PC-9 (cell line): ENCODE measurements around the gene TUBB8B. TPM values are rescaled to one million over a fixed set of nuclear protein-coding genes. Genes with fewer than 3 reads are reported as not detected.
"Not testable (repeated sequence)": the region's sequence is repeated elsewhere in the genome, so short reads cannot be mapped to it uniquely, and the experiment has no call there.

Experiments
- BruUV-seq: library from RNA; stranded (reverse); fragments of 400-500 nt; replicated peaks from 2 replicates; lab custom pipeline; 2021; lab: Mats Ljungman, UMichigan
- CTCF ChIA-PET: fragments of 300-600 bp; sonication (Branson Sonifier 250); formaldehyde crosslinking; loops from one replicate; lab custom pipeline; 2022; ENCODE audit warnings: antibody characterized with exemption; lab: Charles Lee
- POLR2A ChIA-PET: fragments of 300-600 bp; sonication (Branson Sonifier 250); formaldehyde crosslinking; loops from one replicate; lab custom pipeline; 2022; ENCODE audit warnings: antibody characterized with exemption; ENCODE audit not compliant: unreplicated experiment; lab: Charles Lee
- DNase-seq, 2 experiments: peaks; one replicate each; pipeline versions ENCODE4 v3.0.0 to v3.0.0-alpha.2; 2015 to 2022; ENCODE audit warnings: mixed read lengths in 1 of 2
- H2AFZ ChIP-seq: fragments of 200-600 bp; sonication (generic); 2 replicates; pipeline ENCODE4 v1.8.1; 2017; ENCODE audit warnings: antibody characterized with exemption
- H3F3A ChIP-seq: fragments of 200-600 bp; sonication (generic); 2 replicates; pipeline ENCODE4 v1.8.1; 2017; ENCODE audit warnings: antibody characterized with exemption, mild to moderate bottlenecking, low read depth; ENCODE audit not compliant: insufficient read depth
- H3K27ac ChIP-seq: fragments of 200-600 bp; sonication (generic); 2 replicates; pipeline ENCODE4 v1.6.1; 2016; ENCODE audit warnings: mixed run types
- H3K27me3 ChIP-seq: fragments of 200-600 bp; sonication (generic); 2 replicates; pipeline ENCODE4 v1.6.1; 2016; ENCODE audit warnings: low read depth, mixed run types; ENCODE audit not compliant: insufficient read depth
- H3K36me3 ChIP-seq: fragments of 200-600 bp; sonication (generic); 2 replicates; pipeline ENCODE4 v1.6.1; 2016; ENCODE audit warnings: low read depth, mixed run types
- H3K4me1 ChIP-seq: fragments of 200-600 bp; sonication (generic); replicated peaks from 2 replicates; pipeline ENCODE4 v1.6.1; 2016; ENCODE audit warnings: mixed run types; ENCODE audit not compliant: insufficient read depth
- H3K4me2 ChIP-seq: fragments of 200-600 bp; sonication (generic); 2 replicates; pipeline ENCODE4 v1.6.1; 2017; ENCODE audit warnings: mixed run types
- H3K4me3 ChIP-seq: fragments of 200-600 bp; sonication (generic); 2 replicates; pipeline ENCODE4 v1.6.1; 2016; ENCODE audit warnings: mixed run types
- H3K79me2 ChIP-seq: fragments of 200-600 bp; sonication (generic); 2 replicates; pipeline ENCODE4 v1.6.1; 2017; ENCODE audit warnings: low read depth, mixed run types
- H3K9me2 ChIP-seq: fragments of 200-600 bp; sonication (generic); 2 replicates; pipeline ENCODE4 v1.8.1; 2017; ENCODE audit warnings: mild to moderate bottlenecking; ENCODE audit not compliant: insufficient read depth
- H3K9me3 ChIP-seq: fragments of 200-600 bp; sonication (generic); 2 replicates; pipeline ENCODE4 v1.8.1; 2016; ENCODE audit warnings: low read depth; ENCODE audit not compliant: insufficient read depth
- H4K20me1 ChIP-seq: fragments of 200-600 bp; sonication (generic); 2 replicates; pipeline ENCODE4 v1.8.1; 2017; ENCODE audit not compliant: insufficient read depth
- intact Hi-C: fragments of 100-400 bp; cut with micrococcal nuclease; formaldehyde crosslinking; loops from one replicate; pipeline ENCODE4 v1.10.0; 2022; ENCODE audit not compliant: unreplicated experiment
- total RNA-seq: library from RNA; stranded (reverse); gene quantifications from 2 replicates; pipeline ENCODE4 v1.2.3, GENCODE V29; 2021
- TF ChIP-seq, protein P1 (sequence below): fragments of 200-600 bp; sonication (generic); conservative IDR thresholded peaks from 2 replicates; pipeline ENCODE4 v1.6.1; 2017; ENCODE audit warnings: mixed run types, antibody characterized with exemption, mild to moderate bottlenecking, moderate library complexity

The TUBB8B gene
- total RNA-seq, 1 experiment from 2014 or later = not detected

DNA sequence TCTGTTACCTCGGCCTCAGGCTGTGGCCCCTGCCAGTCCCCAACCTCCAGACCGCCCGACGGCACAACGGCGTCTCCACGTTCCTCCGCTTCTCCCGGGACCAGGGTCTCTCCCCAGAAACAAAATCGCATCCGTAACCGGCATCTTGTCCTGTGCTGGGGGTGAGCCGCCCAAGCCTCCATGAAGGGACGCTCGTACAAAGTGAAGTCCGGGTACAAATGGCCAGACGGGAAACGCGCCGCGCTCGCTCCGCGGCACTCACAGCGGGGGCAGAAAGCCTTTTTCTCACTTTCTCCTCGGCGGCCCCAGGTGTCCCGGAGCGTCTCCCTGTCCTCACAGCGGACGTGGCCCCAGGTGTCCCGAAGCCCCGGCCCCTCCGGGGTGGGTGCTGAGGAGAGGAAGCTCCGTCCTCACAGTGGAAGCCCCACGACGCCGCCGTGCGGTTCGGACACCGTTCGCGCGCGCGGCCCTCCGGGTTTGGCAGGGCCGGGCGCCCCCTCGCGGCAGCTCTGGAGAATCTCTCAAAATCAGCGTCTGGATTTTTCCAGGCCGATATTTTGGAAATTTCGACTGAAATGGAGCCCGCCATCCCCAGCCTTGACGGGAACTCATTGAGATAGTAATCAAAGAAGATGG lies 26.2 kb upstream of the TUBB8B start:
- H3K4me3 ChIP-seq, BruUV-seq, H2AFZ ChIP-seq, H4K20me1 ChIP-seq, H3K27me3 ChIP-seq, H3K4me1 ChIP-seq, H3K9me3 ChIP-seq, POLR2A ChIA-PET, intact Hi-C loops, H3F3A ChIP-seq, H3K27ac ChIP-seq, H3K4me2 ChIP-seq, H3K79me2 ChIP-seq, H3K9me2 ChIP-seq, DNase-seq, H3K36me3 ChIP-seq: not testable (repeated sequence)
- CTCF ChIA-PET = interaction anchor here (0.6 kb wide), 1 partner anchor 712 kb away, joined by 4 read pairs; no protein-coding TSS in a partner anchor
- TF ChIP-seq, protein P1, sequence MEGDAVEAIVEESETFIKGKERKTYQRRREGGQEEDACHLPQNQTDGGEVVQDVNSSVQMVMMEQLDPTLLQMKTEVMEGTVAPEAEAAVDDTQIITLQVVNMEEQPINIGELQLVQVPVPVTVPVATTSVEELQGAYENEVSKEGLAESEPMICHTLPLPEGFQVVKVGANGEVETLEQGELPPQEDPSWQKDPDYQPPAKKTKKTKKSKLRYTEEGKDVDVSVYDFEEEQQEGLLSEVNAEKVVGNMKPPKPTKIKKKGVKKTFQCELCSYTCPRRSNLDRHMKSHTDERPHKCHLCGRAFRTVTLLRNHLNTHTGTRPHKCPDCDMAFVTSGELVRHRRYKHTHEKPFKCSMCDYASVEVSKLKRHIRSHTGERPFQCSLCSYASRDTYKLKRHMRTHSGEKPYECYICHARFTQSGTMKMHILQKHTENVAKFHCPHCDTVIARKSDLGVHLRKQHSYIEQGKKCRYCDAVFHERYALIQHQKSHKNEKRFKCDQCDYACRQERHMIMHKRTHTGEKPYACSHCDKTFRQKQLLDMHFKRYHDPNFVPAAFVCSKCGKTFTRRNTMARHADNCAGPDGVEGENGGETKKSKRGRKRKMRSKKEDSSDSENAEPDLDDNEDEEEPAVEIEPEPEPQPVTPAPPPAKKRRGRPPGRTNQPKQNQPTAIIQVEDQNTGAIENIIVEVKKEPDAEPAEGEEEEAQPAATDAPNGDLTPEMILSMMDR = peak; percentile 36; the same call in 1 of the 2 replicates

- H4K20me1 ChIP-seq, H3K9me2 ChIP-seq, H3F3A ChIP-seq, H3K27ac ChIP-seq, CTCF ChIA-PET, H3K4me2 ChIP-seq, BruUV-seq, intact Hi-C loops, H3K36me3 ChIP-seq, H3K4me1 ChIP-seq, H3K9me3 ChIP-seq, H3K79me2 ChIP-seq, H2AFZ ChIP-seq, POLR2A ChIA-PET, H3K4me3 ChIP-seq: not testable (repeated sequence)
- DNase-seq = peak in 1 of 2 experiments; percentile 44
- peaks cover 12% of the 10 kb centered on the region; the same call in 1 of the 2 replicates for H3K27me3 ChIP-seq
- TF ChIP-seq, protein P1 = peak; percentile 68
These were observed 23.9 kb upstream of the TUBB8B start for GRCh38 chr18:73181-73777.

DNA sequence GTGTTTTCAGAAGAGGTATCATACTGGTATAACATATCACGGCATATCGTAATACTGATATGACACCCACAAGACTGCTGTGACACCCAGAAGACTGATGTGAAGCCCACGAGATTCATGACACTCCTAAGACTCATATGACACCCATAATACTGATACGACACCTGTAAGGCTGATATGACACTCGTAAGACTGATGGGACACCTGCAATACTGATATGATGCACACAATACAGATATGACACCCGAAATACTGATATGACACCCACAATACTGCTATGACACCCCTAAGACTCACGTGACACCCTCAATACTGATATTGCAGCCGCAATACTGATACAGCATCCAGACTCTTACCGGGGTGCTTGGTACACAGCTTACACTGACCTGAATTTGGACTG lies 18.3 kb upstream of the TUBB8B start:
- H3K79me2 ChIP-seq, H3K4me3 ChIP-seq, H3K9me3 ChIP-seq, BruUV-seq, H3F3A ChIP-seq, DNase-seq, H3K27ac ChIP-seq, H3K4me2 ChIP-seq, H2AFZ ChIP-seq, CTCF ChIA-PET, POLR2A ChIA-PET, H3K36me3 ChIP-seq, H3K9me2 ChIP-seq, H4K20me1 ChIP-seq, intact Hi-C loops, H3K4me1 ChIP-seq: not testable (repeated sequence)
- peaks cover 36% of the 10 kb centered on the region for H3K27me3 ChIP-seq

DNA sequence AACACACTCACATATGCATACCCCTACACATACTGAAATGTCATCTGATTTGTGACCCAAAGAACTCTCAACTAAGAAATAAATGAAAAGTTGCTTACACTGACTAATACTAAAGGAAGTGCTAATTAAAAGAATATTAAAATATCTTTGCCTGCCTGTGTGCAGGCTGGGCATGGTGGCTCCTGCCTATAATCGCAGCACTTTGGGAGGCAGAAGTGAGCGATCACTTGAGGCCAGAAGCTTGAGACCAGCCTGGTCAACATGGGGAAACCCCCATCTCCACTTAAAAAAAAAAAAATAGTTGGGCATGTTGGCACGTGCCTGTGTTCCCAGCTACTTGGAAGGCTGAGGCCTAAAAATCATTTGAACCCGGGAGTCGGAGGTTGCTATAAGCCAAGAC lies 14.9 kb upstream of the TUBB8B start:
- H2AFZ ChIP-seq, H3K4me3 ChIP-seq, DNase-seq, H3K27ac ChIP-seq, H4K20me1 ChIP-seq, H3K4me1 ChIP-seq, H3K9me2 ChIP-seq, POLR2A ChIA-PET, H3K4me2 ChIP-seq, H3K79me2 ChIP-seq, H3K36me3 ChIP-seq, BruUV-seq, intact Hi-C loops, H3K9me3 ChIP-seq, CTCF ChIA-PET, H3F3A ChIP-seq: not testable (repeated sequence)
- peaks cover 26% of the 10 kb centered on the region for H3K27me3 ChIP-seq

DNA sequence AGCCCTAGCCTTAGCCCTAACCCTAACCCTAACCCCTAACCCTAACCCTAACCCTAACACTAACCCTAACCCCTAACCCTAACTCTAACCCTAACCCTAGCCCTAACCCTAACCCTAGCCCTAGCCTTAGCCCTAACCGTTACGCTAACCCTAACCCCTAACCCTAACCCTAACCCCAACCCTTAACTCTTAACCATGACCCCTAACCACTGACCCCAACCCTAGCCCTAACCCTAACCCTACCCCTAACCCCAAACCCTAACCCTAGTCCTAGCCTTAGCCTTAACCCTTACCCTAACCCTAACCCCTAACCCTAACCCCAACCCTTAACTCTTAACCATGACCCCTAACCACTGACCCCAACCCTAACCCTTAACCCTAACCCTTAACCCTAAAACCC lies 14.2 kb upstream of the TUBB8B start:
- H3K4me2 ChIP-seq, CTCF ChIA-PET, POLR2A ChIA-PET, H3F3A ChIP-seq, H3K9me2 ChIP-seq, H3K79me2 ChIP-seq, H2AFZ ChIP-seq, H4K20me1 ChIP-seq, H3K4me3 ChIP-seq, H3K36me3 ChIP-seq, H3K4me1 ChIP-seq, intact Hi-C loops, BruUV-seq, H3K27ac ChIP-seq, H3K9me3 ChIP-seq, DNase-seq: not testable (repeated sequence)
- H3K27me3 ChIP-seq = peaks cover 24% of the 10 kb centered on the region

DNA sequence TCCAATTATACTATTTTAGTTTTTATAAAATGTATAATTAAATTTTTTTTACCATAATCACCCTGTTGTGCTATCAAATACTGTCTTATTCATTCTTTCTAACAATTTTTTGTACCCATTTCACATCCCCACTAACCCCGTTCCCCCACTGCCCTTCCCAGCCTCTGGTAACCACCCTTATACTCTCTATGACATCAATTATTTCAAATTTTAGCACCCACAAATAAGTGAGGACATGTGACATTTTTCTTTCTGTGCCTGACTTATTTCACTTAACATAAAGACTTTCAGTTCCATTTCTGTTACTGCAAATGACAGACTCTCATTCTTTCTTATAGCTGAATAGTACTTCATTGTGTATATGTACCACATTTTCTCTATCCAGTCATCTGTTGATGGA lies 5.0 kb upstream of the TUBB8B start:
- intact Hi-C loops, BruUV-seq, CTCF ChIA-PET: not testable (repeated sequence)

More for the DNA sequence above, 5.0 kb upstream of the TUBB8B start:
- H3F3A ChIP-seq, H2AFZ ChIP-seq, H3K9me2 ChIP-seq, H3K27ac ChIP-seq, DNase-seq, POLR2A ChIA-PET, H3K4me2 ChIP-seq, H3K27me3 ChIP-seq, H3K4me1 ChIP-seq, H3K4me3 ChIP-seq, H3K9me3 ChIP-seq, H3K79me2 ChIP-seq, H4K20me1 ChIP-seq, H3K36me3 ChIP-seq: not testable (repeated sequence)
